Vagina (tissue), 2 donors: Measurements from ENCODE around the gene SSTR5.

ENCODE experiments used
- CTCF ChIP-seq, 3 experiments: fragments of 450-650 bp in 2 of 3; fragments of 200-600 bp in 1 of 3; sonication (generic) in 1 of 3; IDR thresholded peaks; one replicate each; pipeline ENCODE4 v1.5.1; 2017 to 2019; ENCODE audit warnings: antibody characterized with exemption in 3 of 3, mild to moderate bottlenecking in 2 of 3, moderate library complexity in 2 of 3
- POLR2A ChIP-seq, 2 donors: fragments of 450-650 bp; IDR thresholded peaks; one replicate each; pipeline ENCODE4 v1.6.1; 2017; ENCODE audit warnings: antibody characterized with exemption in 2 of 2, mild to moderate bottlenecking in 2 of 2, moderate library complexity in 2 of 2
- POLR2AphosphoS5 ChIP-seq, 2 donors: sonication (generic); formaldehyde crosslinking; IDR thresholded peaks; one replicate each; pipeline ENCODE4 v1.9.0; 2017; ENCODE audit warnings: antibody characterized with exemption in 2 of 2, mild to moderate bottlenecking in 2 of 2, low read depth in 1 of 2; ENCODE audit not compliant: insufficient read depth in 1 of 2

GRCh38 chr16:1098266-1098991 lies 25.9 kb downstream of the SSTR5 start:
- TF ChIP-seq POLR2AphosphoS5 (IDR thresholded peaks at IDR 0.05; ENCODE audit: insufficient read depth in 1 of 2, low read depth in 1 of 2) (no peak), CTCF (IDR thresholded peaks at IDR 0.05) (no peak), POLR2A (IDR thresholded peaks at IDR 0.05) (no peak)
